WTC11 (cell line): ENCODE measurements around the gene IRF2BP2. TPM values are rescaled to one million over a fixed set of nuclear protein-coding genes. Genes with fewer than 3 reads are reported as not detected.

Experiments
- ATAC-seq: fragments of 200-7000 bp; cut with Tn5 transposase; 2 replicates; pipeline ENCODE4 v1.10.0; 2021; ENCODE audit warnings: mild to moderate bottlenecking, moderate library complexity
- CTCF ChIA-PET: fragments of 300-600 bp; sonication (Branson Sonifier 250); formaldehyde crosslinking; loops from one replicate; lab custom pipeline; 2021; ENCODE audit warnings: antibody characterized with exemption; lab: Charles Lee
- POLR2A ChIA-PET: fragments of 350-600 bp; sonication (Branson Sonifier 250); formaldehyde crosslinking; loops from one replicate; lab custom pipeline; 2021; ENCODE audit warnings: antibody characterized with exemption; lab: Charles Lee
- DNase-seq: peaks from one replicate; pipeline ENCODE4 v3.0.0; 2021; ENCODE audit warnings: low spot score
- H3K27ac Mint-ChIP-seq: 2 replicates; pipeline ENCODE4 v1.8.0; 2021; ENCODE audit warnings: mixed read lengths
- H3K27me3 Mint-ChIP-seq: 2 replicates; pipeline ENCODE4 v1.8.0; 2021; ENCODE audit warnings: low read depth, mild to moderate bottlenecking, moderate library complexity, mixed read lengths
- H3K36me3 Mint-ChIP-seq: 2 replicates; pipeline ENCODE4 v1.8.0; 2021; ENCODE audit warnings: mixed read lengths
- H3K4me1 Mint-ChIP-seq: 2 replicates; pipeline ENCODE4 v1.8.0; 2022; ENCODE audit warnings: mixed read lengths
- H3K4me3 Mint-ChIP-seq: 2 replicates; pipeline ENCODE4 v1.8.0; 2021; ENCODE audit warnings: mild to moderate bottlenecking, moderate library complexity, mixed read lengths
- H3K9me3 Mint-ChIP-seq: 2 replicates; pipeline ENCODE4 v1.8.0; 2021; ENCODE audit warnings: mixed read lengths
- ATF1 ChIP-seq: sonication (generic); formaldehyde crosslinking; IDR thresholded peaks from 2 replicates; pipeline ENCODE4 v1.8.1; 2023; ENCODE audit warnings: mild to moderate bottlenecking, moderate library complexity, missing genetic modification reagents
- E2F4 ChIP-seq: sonication (generic); formaldehyde crosslinking; IDR thresholded peaks from 2 replicates; pipeline ENCODE4 v1.8.1; 2022; ENCODE audit warnings: low read depth, mild to moderate bottlenecking, moderate library complexity, missing genetic modification reagents, borderline replicate concordance
- ETV6 ChIP-seq: sonication (generic); formaldehyde crosslinking; IDR thresholded peaks from 2 replicates; pipeline ENCODE4 v1.8.1; 2022; ENCODE audit warnings: mild to moderate bottlenecking, missing genetic modification reagents
- FOXJ3 ChIP-seq: sonication (generic); formaldehyde crosslinking; IDR thresholded peaks from 2 replicates; pipeline ENCODE4 v1.9.0; 2021; ENCODE audit warnings: missing genetic modification reagents, mild to moderate bottlenecking, borderline replicate concordance
- FOXK1 ChIP-seq: sonication (generic); formaldehyde crosslinking; IDR thresholded peaks from 2 replicates; pipeline ENCODE4 v1.8.0; 2022; ENCODE audit warnings: mild to moderate bottlenecking, moderate library complexity, missing genetic modification reagents
- FOXP1 ChIP-seq: sonication (generic); formaldehyde crosslinking; IDR thresholded peaks from 2 replicates; pipeline ENCODE4 v1.8.0; 2022; ENCODE audit warnings: missing genetic modification reagents, mild to moderate bottlenecking, moderate library complexity, borderline replicate concordance
- HMGXB4 ChIP-seq: sonication (generic); formaldehyde crosslinking; IDR thresholded peaks from 2 replicates; pipeline ENCODE4 v1.8.1; 2023; ENCODE audit warnings: mild to moderate bottlenecking, moderate library complexity, missing genetic modification reagents
- KAT7 ChIP-seq: sonication (generic); formaldehyde crosslinking; IDR thresholded peaks from 2 replicates; pipeline ENCODE4 v1.8.1; 2023; ENCODE audit warnings: missing genetic modification reagents, mild to moderate bottlenecking, borderline replicate concordance
- MYBL2 ChIP-seq: sonication (generic); formaldehyde crosslinking; IDR thresholded peaks from 2 replicates; pipeline ENCODE4 v1.8.1; 2023; ENCODE audit warnings: mild to moderate bottlenecking, moderate library complexity, missing genetic modification reagents
- NFE2L1 ChIP-seq: sonication (generic); formaldehyde crosslinking; IDR thresholded peaks from 2 replicates; pipeline ENCODE4 v1.8.1; 2023; ENCODE audit warnings: missing genetic modification reagents
- OVOL2 ChIP-seq: fragments of 250-450 bp; sonication (Bioruptor Pico); IDR thresholded peaks from 2 replicates; pipeline ENCODE4 v1.9.0; 2021; ENCODE audit warnings: mild to moderate bottlenecking, borderline replicate concordance
- PRRX2 ChIP-seq: fragments of 250-450 bp; sonication (Bioruptor Pico); IDR thresholded peaks from 2 replicates; pipeline ENCODE4 v1.8.0; 2021; ENCODE audit warnings: mild to moderate bottlenecking
- RELA ChIP-seq: sonication (generic); formaldehyde crosslinking; IDR thresholded peaks from 2 replicates; pipeline ENCODE4 v1.8.1; 2022; ENCODE audit warnings: missing genetic modification reagents, mild to moderate bottlenecking, borderline replicate concordance
- RORB ChIP-seq: fragments of 250-450 bp; sonication (Bioruptor Pico); IDR thresholded peaks from 2 replicates; pipeline ENCODE4 v1.9.0; 2021; ENCODE audit warnings: mild to moderate bottlenecking
- SMAD4 ChIP-seq: sonication (generic); formaldehyde crosslinking; IDR thresholded peaks from 2 replicates; pipeline ENCODE4 v1.8.0; 2022; ENCODE audit warnings: mild to moderate bottlenecking, missing genetic modification reagents
- TEAD4 ChIP-seq: sonication (generic); formaldehyde crosslinking; IDR thresholded peaks from 2 replicates; pipeline ENCODE4 v1.8.0; 2022; ENCODE audit warnings: mild to moderate bottlenecking, missing genetic modification reagents
- TP53 ChIP-seq: sonication (generic); formaldehyde crosslinking; IDR thresholded peaks from 2 replicates; pipeline ENCODE4 v1.8.1; 2023; ENCODE audit warnings: mild to moderate bottlenecking, missing genetic modification reagents
- ZNF219 ChIP-seq: sonication (generic); formaldehyde crosslinking; IDR thresholded peaks from 2 replicates; pipeline ENCODE4 v1.8.0; 2023; ENCODE audit warnings: missing genetic modification reagents, mild to moderate bottlenecking, borderline replicate concordance
- ZNF416 ChIP-seq: fragments of 250-450 bp; sonication (Bioruptor Pico); IDR thresholded peaks from 2 replicates; pipeline ENCODE4 v1.9.0; 2021; ENCODE audit warnings: mild to moderate bottlenecking, inconsistent platforms
- ZNF423 ChIP-seq: fragments of 250-450 bp; sonication (Bioruptor Pico); IDR thresholded peaks from 2 replicates; pipeline ENCODE4 v2.1.2; 2022; ENCODE audit warnings: mild to moderate bottlenecking, moderate library complexity
- total RNA-seq: library from RNA; stranded (reverse); gene quantifications from 3 replicates; pipeline ENCODE4 v1.2.3, GENCODE V29; 2021
- TF ChIP-seq, protein P1 (sequence below): sonication (generic); formaldehyde crosslinking; IDR thresholded peaks from 2 replicates; pipeline ENCODE4 v1.8.0; 2022; ENCODE audit warnings: mild to moderate bottlenecking, missing genetic modification reagents
- TF ChIP-seq, protein P2 (sequence below): sonication (generic); formaldehyde crosslinking; IDR thresholded peaks from 2 replicates; pipeline ENCODE4 v1.8.1; 2022; ENCODE audit warnings: mild to moderate bottlenecking, missing genetic modification reagents, moderate library complexity, borderline replicate concordance
- TF ChIP-seq, protein P3 (sequence below): sonication (generic); formaldehyde crosslinking; IDR thresholded peaks from 2 replicates; pipeline ENCODE4 v1.8.0; 2022; ENCODE audit warnings: mild to moderate bottlenecking, missing genetic modification reagents

Gene IRF2BP2
- total RNA-seq, 1 experiment from 2014 or later, result 70.9 TPM

DNA sequence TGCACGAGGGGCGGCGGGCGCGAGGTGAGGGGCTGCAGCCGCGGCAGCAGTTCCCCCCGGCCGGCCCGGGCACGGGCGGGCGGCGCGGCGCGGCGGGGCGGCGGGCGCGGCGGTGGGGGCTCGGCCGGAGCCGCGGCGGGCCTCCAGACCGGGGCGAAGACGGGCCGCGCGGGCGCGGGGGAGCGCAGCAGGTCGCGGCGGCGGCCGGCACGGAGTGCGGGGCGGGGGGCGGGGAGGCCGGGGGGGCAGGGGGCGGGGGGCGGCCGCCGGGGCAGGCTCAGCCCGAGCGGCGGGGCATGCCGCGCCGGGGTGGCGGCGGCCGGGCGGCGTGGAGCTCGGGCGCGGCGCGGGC is 311 bp downstream of the IRF2BP2 start:
- DNase-seq, result no peak
- H3K27me3 Mint-ChIP-seq, result no peaks in the 10 kb centered on the region
- CTCF ChIA-PET, result interaction anchor here (1.3 to 3.3 kb wide), 2 partner anchors 111 to 484 kb away, joined by 4 to 13 read pairs; no protein-coding TSS in a partner anchor

GRCh38 chr1:234608911-234609690 is 877 bp downstream of the IRF2BP2 start:
- no peak for ATAC-seq
- Mint-ChIP-seq H3K27me3 (no peaks in the 10 kb centered on the region), H3K36me3 (peaks cover 37% of the 10 kb centered on the region), H3K4me3 (peak overlapping the region; percentile 56), H3K4me1 (peaks cover 70% of the 10 kb centered on the region), H3K27ac (no peak overlapping the region), H3K9me3 (no peaks in the 10 kb centered on the region)
- POLR2A ChIA-PET, result interaction anchor here (0.6 to 3.6 kb wide), 6 partner anchors 8 to 348 kb away, joined by 3 to 30 read pairs (median 4); no protein-coding TSS in a partner anchor
- DNase-seq, result peak; percentile 55
- CTCF ChIA-PET, result interaction anchor here (0.7 to 3.3 kb wide), 3 partner anchors 8 to 484 kb away, joined by 4 to 13 read pairs (median 5); no protein-coding TSS in a partner anchor
- TF ChIP-seq, protein P1, sequence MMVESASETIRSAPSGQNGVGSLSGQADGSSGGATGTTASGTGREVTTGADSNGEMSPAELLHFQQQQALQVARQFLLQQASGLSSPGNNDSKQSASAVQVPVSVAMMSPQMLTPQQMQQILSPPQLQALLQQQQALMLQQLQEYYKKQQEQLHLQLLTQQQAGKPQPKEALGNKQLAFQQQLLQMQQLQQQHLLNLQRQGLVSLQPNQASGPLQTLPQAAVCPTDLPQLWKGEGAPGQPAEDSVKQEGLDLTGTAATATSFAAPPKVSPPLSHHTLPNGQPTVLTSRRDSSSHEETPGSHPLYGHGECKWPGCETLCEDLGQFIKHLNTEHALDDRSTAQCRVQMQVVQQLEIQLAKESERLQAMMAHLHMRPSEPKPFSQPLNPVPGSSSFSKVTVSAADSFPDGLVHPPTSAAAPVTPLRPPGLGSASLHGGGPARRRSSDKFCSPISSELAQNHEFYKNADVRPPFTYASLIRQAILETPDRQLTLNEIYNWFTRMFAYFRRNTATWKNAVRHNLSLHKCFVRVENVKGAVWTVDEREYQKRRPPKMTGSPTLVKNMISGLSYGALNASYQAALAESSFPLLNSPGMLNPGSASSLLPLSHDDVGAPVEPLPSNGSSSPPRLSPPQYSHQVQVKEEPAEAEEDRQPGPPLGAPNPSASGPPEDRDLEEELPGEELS, result peak; percentile 21; the same call in 1 of the 2 replicates
- TF ChIP-seq KAT7 (CRISPR knock-in tag), result 0 out of 2 replicates have a peak, but pooled peaks have one; percentile 27
- TF ChIP-seq FOXK1, result peak; percentile 34; the same call in 1 of the 2 replicates
- peak; percentile 64; the same call in 1 of the 2 replicates for TF ChIP-seq ETV6 (CRISPR knock-in tag)
- 0 out of 2 replicates have a peak, but pooled peaks have one; percentile 46 for TF ChIP-seq FOXP1 (CRISPR knock-in tag)
- TF ChIP-seq, protein P2, sequence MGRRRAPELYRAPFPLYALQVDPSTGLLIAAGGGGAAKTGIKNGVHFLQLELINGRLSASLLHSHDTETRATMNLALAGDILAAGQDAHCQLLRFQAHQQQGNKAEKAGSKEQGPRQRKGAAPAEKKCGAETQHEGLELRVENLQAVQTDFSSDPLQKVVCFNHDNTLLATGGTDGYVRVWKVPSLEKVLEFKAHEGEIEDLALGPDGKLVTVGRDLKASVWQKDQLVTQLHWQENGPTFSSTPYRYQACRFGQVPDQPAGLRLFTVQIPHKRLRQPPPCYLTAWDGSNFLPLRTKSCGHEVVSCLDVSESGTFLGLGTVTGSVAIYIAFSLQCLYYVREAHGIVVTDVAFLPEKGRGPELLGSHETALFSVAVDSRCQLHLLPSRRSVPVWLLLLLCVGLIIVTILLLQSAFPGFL (CRISPR knock-in tag), result no peak
- no peak for TF ChIP-seq TEAD4
- TF ChIP-seq, protein P3, sequence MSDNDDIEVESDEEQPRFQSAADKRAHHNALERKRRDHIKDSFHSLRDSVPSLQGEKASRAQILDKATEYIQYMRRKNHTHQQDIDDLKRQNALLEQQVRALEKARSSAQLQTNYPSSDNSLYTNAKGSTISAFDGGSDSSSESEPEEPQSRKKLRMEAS (CRISPR knock-in tag), result 0 out of 2 replicates have a peak, but pooled peaks have one; percentile 5

More for the DNA sequence above, 311 bp downstream of the IRF2BP2 start:
- POLR2A ChIA-PET, result interaction anchor here (0.6 to 3.6 kb wide), 6 partner anchors 9 to 347 kb away, joined by 3 to 30 read pairs (median 4); no protein-coding TSS in a partner anchor
- no peak overlapping the region for H3K4me3 Mint-ChIP-seq
- no peak for ATAC-seq
- peaks cover 64% of the 10 kb centered on the region for H3K4me1 Mint-ChIP-seq
- H3K36me3 Mint-ChIP-seq, result peaks cover 36% of the 10 kb centered on the region
- no peak overlapping the region for H3K27ac Mint-ChIP-seq
- TF ChIP-seq SMAD4 (CRISPR knock-in tag) (no peak), TEAD4 (no peak), ZNF416 (CRISPR knock-in tag) (no peak), OVOL2 (CRISPR knock-in tag) (no peak), ZNF219 (no peak)
- TF ChIP-seq, all 79 proteins: peak for 0
- no peaks in the 10 kb centered on the region for H3K9me3 Mint-ChIP-seq

- DNase-seq, result peak; percentile 56
- ChIA-PET POLR2A (interaction anchor here (0.6 to 3.6 kb wide), 3 partner anchors 8 to 109 kb away, joined by 4 to 30 read pairs (median 14); no protein-coding TSS in a partner anchor), CTCF (interaction anchor here (1.3 kb wide), 1 partner anchor 109 kb away, joined by 4 read pairs; no protein-coding TSS in a partner anchor)
- H3K4me1 Mint-ChIP-seq, result peaks cover 70% of the 10 kb centered on the region
- H3K27ac Mint-ChIP-seq, result peak overlapping the region; percentile 95
- no peak for ATAC-seq
- peak overlapping the region; percentile 85 for H3K4me3 Mint-ChIP-seq
- H3K36me3 Mint-ChIP-seq, result peaks cover 37% of the 10 kb centered on the region
- H3K27me3 Mint-ChIP-seq, result no peaks in the 10 kb centered on the region
- no peaks in the 10 kb centered on the region for H3K9me3 Mint-ChIP-seq
- TF ChIP-seq ZNF423 (CRISPR knock-in tag) (no peak), NFE2L1 (CRISPR knock-in tag) (no peak), PRRX2 (CRISPR knock-in tag) (no peak), ATF1 (peak; percentile 63; the same call in 1 of the 2 replicates), HMGXB4 (peak; percentile 76), FOXJ3 (CRISPR knock-in tag) (no peak), MYBL2 (CRISPR knock-in tag) (0 out of 2 replicates have a peak, but pooled peaks have one; percentile 49), FOXK1 (no peak; the same call in 1 of the 2 replicates), RORB (CRISPR knock-in tag) (no peak), E2F4 (no peak), TP53 (CRISPR knock-in tag) (no peak), RELA (CRISPR knock-in tag) (no peak), ETV6 (CRISPR knock-in tag) (0 out of 2 replicates have a peak, but pooled peaks have one; percentile 25)
Observed at GRCh38 chr1:234608025-234608910, 1.7 kb downstream of the IRF2BP2 start.
